GM19238 (cell line): ENCODE measurements around the gene OTOR.

ENCODE experiments used
- DNase-seq: peaks from one replicate; pipeline ENCODE4 v3.0.0; 2011; ENCODE audit warnings: low spot score; ENCODE audit not compliant: insufficient read length

The OTOR gene

DNA sequence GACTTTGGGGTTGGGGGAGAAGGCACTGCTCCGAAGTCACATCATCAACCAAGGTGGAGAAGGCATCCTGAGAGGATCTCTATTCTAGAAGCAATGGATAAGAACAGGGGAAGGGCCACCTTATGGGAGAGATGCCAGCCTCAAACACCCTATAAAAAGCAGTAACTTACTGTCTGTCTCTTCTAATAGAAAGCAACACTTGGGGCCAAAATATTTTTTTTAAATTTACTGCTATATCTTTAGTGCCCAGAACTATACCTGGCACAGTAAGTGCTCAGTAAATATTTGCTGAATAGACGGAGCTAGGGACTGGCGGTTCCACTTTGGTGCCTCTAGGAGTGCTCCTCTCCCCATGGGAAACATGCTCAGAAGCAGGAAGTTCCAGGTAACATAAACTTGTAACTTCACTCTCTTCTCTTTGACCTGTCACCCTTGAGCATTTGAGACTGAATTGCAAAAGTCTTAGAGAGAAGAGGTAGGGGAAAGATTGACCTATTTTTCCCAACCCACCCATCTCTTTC lies 807 bp upstream of the OTOR start:
- DNase-seq: no peak

DNA sequence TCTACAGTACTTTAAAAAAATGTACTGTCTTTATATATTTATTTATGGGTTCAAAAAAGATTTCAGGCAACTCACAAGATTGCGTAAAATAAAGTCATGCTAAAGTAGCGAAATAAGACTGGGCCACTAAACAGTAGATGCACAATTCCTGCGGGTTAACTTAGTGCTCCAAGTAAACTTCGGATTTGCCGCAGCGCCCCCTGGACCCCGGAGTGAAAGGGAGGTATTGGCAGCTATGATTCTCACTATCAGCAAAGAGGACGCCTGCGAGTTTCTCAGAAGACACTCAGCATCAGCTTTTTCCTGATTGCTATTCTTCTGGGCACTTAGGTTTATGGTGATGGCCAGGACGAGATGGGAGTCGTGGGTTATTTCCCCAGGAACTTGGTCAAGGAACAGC lies 1.4 kb downstream of the OTOR start:
- DNase-seq: no peak

- no peak for DNase-seq
These were observed 3.9 kb downstream of the OTOR start for GRCh38 chr20:16752082-16752481.

DNA sequence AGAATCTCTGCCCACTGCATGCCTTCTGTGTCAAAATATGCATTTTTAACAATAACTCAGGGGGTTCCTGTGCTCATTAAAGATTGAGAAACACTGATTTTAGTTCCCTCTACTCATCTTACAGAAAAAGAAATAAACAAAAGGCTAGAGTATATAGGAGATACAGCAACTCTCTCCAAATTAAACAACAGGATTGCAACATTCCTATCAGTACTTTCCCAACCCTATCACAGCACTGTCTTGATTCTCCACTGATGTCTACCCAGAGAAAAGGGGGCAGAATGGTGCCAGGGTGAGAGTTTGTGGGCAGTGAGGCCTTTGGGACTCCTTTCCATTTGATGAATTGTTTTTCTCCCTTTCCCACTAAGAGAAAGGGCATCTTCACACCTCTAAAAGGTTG lies 4.7 kb downstream of the OTOR start:
- DNase-seq: no peak

DNA sequence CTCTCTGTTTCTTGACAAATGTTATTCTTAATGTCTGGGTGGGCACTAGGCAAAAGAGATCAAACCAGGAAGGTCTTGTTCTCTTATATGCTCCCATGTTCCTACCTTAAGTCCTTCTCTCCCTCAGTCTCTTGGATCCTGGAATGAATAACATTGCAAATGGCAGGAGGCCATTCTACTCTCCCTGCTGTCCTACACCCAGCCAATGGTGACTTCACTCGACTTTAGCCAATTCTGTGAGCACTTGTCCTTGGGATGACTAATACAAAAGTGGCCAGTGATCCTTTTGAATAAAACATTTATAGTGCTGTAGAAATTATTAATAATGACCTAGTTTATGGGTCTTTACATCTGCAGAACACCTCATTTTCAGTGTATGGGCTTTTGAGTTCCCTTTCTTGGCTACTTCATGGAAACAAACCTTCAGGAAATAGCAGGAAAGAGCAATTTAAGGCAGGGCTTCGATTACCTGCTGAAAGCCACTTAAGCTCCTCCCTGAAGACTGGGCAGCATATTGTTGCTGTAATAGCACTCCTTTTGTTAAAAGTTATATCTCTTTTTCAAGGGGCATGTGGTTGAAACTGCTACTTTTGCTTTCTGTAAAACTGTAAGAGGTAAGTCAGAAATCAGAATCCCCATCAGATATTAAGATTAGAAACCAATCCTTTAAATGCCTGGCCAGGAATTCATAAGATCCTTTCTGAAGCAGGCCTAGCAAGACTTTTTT lies 10.5 kb downstream of the OTOR start:
- DNase-seq: no peak

DNA sequence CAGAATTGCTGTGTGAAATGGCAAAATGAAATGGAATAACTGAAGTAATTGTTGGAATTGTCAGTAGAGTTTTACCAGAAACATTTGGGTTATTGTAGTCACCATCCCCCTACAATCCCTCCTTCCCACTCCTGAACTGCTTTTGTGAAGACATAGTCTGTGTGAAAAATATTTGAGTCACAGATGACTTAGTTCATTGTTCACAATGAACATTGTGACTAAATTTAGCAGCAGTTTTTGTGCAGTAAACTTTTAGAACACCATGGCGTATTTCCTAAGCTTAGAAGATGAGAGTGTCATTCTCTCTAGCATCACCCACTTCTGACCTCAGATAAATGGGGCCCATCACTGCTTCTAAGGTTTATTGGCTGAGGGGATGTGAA lies 11.0 kb downstream of the OTOR start:
- no peak for DNase-seq

DNA sequence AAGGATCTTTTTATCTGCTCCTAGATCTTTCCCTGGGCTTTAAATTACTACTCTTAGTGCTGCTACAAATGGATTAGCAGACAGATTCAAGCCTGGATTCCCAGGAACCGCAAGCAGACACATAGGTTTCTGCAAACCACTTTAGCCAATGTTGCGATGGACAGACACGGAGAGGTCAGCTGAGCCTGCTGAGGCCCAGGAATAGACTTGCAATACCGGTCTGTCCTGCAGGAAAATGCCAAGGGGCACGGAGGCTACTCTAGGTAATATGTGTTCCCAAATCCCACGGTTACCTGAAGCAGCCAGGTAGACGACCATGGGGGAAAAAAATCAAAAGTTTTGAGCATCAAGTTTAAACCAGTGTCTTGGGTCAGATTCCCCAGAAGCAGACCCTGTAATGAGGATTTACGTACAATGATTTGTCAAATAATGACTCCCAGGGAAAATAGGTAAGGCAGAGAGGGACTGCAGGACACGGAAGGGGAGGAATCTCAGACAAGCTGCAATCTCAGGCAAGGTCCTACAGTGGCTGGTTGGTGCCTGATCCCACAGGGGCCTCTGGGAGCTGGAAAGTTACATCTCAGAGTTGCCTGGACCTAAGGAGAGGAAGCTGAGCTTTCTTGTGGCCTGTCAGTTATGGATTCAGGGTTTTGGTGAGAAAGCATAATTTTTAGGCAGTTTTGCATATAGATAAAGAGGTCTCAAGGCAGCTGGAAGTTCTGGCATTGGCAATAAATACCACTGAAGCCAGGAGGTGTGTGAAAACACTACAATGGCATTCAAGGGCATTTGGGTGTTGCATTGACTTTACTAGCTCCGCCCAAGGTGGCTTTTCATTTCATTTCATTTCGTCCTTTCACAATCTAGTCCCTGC lies 12.5 kb downstream of the OTOR start:
- DNase-seq: no peak

DNA sequence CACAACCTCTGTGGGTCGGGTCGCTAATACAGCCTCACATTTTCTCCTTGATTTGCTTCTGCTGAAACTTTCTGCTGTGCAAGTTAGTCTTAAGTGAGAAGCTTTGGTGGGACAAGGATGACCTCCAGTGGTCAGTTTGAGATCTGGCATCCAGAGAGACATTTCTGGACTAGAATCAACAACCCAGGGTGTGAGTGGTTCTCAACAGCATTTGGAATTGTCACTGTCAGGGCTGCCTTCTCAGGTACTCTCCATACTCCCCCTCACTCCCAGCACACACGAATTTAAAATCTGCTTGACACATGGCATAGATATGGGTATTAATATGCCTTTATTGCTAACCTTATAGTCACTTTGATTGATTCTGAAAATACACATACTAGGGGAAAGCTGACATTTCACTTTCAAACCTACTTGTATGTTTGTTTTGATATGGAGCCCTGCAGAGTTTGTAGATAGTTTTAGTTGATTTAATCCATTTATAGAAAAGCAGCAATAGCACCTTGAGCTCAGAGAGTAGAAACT lies 13.2 kb downstream of the OTOR start:
- DNase-seq: peak; percentile 7

GRCh38 chr20:16764560-16764959 lies 16.4 kb downstream of the OTOR start:
- DNase-seq: no peak

DNA sequence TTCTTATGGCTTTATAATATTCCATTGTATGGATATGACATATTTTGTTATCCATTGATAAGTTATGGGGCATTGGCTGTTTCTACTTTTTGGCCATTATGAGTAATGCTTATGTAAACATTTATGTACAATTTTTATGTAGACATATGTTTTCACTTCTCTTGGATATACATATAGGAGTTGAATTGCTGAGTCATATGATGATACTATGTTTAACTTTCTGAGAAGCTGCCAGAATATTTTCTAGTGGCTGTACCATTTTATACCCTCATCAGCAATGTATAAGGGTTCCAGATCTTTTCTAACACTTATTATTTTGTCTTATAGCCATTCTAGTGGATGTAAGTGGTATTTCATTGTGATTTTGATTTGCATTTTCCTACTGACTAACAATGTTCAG lies 23.1 kb downstream of the OTOR start:
- no peak for DNase-seq

DNA sequence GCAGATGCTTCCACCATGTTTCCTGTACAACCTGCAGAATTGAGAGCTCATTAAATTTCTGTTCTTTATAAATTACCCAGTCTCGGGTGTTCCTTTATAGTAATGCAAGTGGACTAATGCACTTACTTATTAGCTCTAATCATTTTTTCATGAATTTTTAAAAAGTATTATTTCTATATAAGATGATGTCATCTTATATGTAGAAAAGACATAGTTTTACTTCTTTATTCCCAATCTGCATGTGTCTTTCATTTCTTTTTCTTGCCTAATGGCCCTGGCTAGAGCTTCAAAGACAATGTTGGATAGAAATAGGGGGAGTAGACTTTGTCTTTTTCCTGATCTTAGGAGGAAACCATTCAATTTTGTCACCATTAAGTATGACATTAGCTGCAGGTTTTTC lies 27.8 kb downstream of the OTOR start:
- DNase-seq: no peak

DNA sequence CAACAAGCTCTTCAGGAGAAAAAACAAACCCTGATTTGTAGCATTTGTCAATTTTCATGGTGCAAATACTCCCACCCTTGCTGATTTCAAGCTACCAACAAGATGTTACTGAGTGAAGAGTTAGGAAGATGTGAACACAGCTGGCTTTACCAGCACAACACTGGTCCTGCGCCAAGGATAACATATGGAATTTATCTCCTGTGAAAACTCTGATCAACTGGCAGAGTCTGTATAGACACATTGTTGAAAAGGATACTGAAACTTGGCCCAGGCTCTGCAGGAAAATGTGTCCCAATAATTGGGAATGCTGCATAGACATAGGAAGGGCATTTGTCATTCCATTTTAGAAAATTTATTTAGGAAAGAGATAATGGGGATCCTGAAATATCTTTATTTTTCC lies 29.0 kb downstream of the OTOR start:
- no peak for DNase-seq

GRCh38 chr20:16778159-16778558 lies 30.0 kb downstream of the OTOR start:
- no peak for DNase-seq

DNA sequence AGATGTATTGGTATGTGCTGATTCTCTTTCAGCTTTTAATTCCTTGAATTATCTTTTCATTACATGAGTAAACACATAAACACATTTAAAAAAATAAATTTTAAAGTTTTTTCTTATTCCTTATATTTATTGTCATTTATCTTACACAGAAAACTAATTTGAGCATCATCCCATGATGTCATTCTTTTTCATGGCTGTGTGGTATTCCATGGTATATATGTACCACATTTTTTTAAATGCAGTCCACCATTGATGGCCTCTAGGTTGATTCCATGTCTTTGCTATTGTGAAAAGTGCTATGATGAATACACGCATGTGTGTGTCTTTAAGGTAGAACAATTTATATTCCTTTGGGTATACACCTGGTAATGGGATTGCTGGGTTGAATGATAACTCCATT lies 33.3 kb downstream of the OTOR start:
- no peak for DNase-seq

- DNase-seq: no peak
These were observed 37.1 kb downstream of the OTOR start for GRCh38 chr20:16785226-16785625.
